Neural cell (in vitro differentiated cells): ENCODE data around the gene KMT2D.

Source experiments
- EP300 ChIP-seq: fragments of 450-650 bp; conservative IDR thresholded peaks from 2 replicates; pipeline ENCODE4 v1.6.1; 2014; ENCODE audit warnings: antibody characterized with exemption, mild to moderate bottlenecking, moderate library complexity; ENCODE audit not compliant: poor library complexity, severe bottlenecking
- EZH2 ChIP-seq: fragments of 200-600, 300-800 bp; shearing (Covaris generic), sonication (generic); IDR thresholded peaks from 2 replicates; pipeline ENCODE4 v1.6.1; 2014; ENCODE audit warnings: antibody characterized with exemption, low read length, borderline replicate concordance, mild to moderate bottlenecking; ENCODE audit not compliant: insufficient read depth, poor library complexity, severe bottlenecking
- POLR2AphosphoS5 ChIP-seq: IDR thresholded peaks from 2 replicates; pipeline ENCODE4 v1.6.1; 2012
- RAD21 ChIP-seq: fragments of 450-650 bp; conservative IDR thresholded peaks from 2 replicates; pipeline ENCODE4 v1.6.1; 2014; ENCODE audit warnings: antibody characterized with exemption, mild to moderate bottlenecking, moderate library complexity
- SMC3 ChIP-seq: fragments of 450-650 bp; conservative IDR thresholded peaks from 2 replicates; pipeline ENCODE4 v1.6.1; 2014; ENCODE audit warnings: antibody characterized with exemption, mild to moderate bottlenecking, moderate library complexity; ENCODE audit not compliant: poor library complexity
- TF ChIP-seq, protein P1 (sequence below): fragments of 450-650 bp; IDR thresholded peaks from 2 replicates; pipeline ENCODE4 v1.5.1; 2014; ENCODE audit warnings: antibody characterized with exemption, mild to moderate bottlenecking, moderate library complexity; ENCODE audit not compliant: poor library complexity, severe bottlenecking
- TF ChIP-seq, protein P2 (sequence below): IDR thresholded peaks from 2 replicates; pipeline ENCODE4 v1.6.1; 2012; ENCODE audit warnings: borderline replicate concordance

DNA sequence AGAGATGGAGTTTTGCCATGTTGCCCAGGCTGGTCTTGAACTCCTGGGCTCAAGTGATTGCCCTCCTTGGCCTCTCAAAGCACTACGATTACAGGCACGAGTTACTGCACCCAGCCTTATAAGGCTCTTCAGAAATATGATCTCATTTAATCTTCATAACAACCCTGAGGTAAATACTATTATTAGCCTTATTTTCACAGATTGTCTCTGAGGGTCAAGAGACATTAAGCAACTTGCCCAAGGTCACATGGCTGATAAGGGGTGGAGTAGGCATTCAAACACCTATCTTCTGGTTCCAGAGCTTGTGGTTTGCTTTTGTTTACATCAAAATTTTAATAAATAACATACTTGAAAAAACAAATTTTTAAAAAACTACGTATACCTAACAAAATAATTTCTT lies 47.2 kb downstream of the KMT2D start:
- TF ChIP-seq, protein P1, sequence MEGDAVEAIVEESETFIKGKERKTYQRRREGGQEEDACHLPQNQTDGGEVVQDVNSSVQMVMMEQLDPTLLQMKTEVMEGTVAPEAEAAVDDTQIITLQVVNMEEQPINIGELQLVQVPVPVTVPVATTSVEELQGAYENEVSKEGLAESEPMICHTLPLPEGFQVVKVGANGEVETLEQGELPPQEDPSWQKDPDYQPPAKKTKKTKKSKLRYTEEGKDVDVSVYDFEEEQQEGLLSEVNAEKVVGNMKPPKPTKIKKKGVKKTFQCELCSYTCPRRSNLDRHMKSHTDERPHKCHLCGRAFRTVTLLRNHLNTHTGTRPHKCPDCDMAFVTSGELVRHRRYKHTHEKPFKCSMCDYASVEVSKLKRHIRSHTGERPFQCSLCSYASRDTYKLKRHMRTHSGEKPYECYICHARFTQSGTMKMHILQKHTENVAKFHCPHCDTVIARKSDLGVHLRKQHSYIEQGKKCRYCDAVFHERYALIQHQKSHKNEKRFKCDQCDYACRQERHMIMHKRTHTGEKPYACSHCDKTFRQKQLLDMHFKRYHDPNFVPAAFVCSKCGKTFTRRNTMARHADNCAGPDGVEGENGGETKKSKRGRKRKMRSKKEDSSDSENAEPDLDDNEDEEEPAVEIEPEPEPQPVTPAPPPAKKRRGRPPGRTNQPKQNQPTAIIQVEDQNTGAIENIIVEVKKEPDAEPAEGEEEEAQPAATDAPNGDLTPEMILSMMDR, result no peak
- TF ChIP-seq EZH2 (no peak), POLR2AphosphoS5 (no peak), EP300 (no peak), RAD21 (no peak), SMC3 (no peak)
- TF ChIP-seq, protein P2, sequence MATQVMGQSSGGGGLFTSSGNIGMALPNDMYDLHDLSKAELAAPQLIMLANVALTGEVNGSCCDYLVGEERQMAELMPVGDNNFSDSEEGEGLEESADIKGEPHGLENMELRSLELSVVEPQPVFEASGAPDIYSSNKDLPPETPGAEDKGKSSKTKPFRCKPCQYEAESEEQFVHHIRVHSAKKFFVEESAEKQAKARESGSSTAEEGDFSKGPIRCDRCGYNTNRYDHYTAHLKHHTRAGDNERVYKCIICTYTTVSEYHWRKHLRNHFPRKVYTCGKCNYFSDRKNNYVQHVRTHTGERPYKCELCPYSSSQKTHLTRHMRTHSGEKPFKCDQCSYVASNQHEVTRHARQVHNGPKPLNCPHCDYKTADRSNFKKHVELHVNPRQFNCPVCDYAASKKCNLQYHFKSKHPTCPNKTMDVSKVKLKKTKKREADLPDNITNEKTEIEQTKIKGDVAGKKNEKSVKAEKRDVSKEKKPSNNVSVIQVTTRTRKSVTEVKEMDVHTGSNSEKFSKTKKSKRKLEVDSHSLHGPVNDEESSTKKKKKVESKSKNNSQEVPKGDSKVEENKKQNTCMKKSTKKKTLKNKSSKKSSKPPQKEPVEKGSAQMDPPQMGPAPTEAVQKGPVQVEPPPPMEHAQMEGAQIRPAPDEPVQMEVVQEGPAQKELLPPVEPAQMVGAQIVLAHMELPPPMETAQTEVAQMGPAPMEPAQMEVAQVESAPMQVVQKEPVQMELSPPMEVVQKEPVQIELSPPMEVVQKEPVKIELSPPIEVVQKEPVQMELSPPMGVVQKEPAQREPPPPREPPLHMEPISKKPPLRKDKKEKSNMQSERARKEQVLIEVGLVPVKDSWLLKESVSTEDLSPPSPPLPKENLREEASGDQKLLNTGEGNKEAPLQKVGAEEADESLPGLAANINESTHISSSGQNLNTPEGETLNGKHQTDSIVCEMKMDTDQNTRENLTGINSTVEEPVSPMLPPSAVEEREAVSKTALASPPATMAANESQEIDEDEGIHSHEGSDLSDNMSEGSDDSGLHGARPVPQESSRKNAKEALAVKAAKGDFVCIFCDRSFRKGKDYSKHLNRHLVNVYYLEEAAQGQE, result no peak
